Breast epithelium (tissue), 4 donors: ENCODE results near the gene FAM227B. TPM values are rescaled to one million over a fixed set of nuclear protein-coding genes. Genes with fewer than 3 reads are reported as not detected.

Experiments used
- DNase-seq, 2 donors: peaks; one replicate each; pipeline ENCODE4 v3.0.0-alpha.2; 2019; ENCODE audit warnings: low spot score in 2 of 2
- H3K27ac ChIP-seq, 2 donors: fragments of 200-600 bp; sonication (generic) in 1 of 2; one replicate each; pipeline ENCODE4 v1.5.1; 2016 to 2019; ENCODE audit warnings: mild to moderate bottlenecking in 1 of 2
- H3K27me3 ChIP-seq, 2 donors: fragments of 200-600 bp; sonication (generic) in 1 of 2; one replicate each; pipeline versions ENCODE4 v1.5.1 to v1.6.0; 2017 to 2019; ENCODE audit warnings: control low read depth in 1 of 2, mild to moderate bottlenecking in 1 of 2
- H3K36me3 ChIP-seq: fragments of 200-600 bp; one replicate; pipeline ENCODE4 v1.5.1; 2019
- H3K4me1 ChIP-seq, 2 donors: fragments of 200-600 bp; sonication (generic); one replicate each; pipeline ENCODE4 v1.5.1; 2016 to 2019; ENCODE audit warnings: control low read depth in 1 of 2
- H3K4me3 ChIP-seq, 3 donors: fragments of 200-600 bp; sonication (generic); 1 replicate in 2 of 3; 2 replicates in 1 of 3; pipeline ENCODE4 v1.5.1; 2016 to 2019; ENCODE audit warnings: mild to moderate bottlenecking in 3 of 3, moderate library complexity in 2 of 3
- H3K9me3 ChIP-seq, 2 donors: fragments of 200-600 bp; sonication (generic) in 1 of 2; one replicate each; pipeline ENCODE4 v1.5.1; 2016 to 2019; ENCODE audit warnings: control low read depth in 1 of 2
- POLR2A ChIP-seq: fragments of 450-650 bp; IDR thresholded peaks from one replicate; pipeline ENCODE4 v1.6.1; 2016; ENCODE audit warnings: antibody characterized with exemption, mild to moderate bottlenecking, moderate library complexity
- POLR2AphosphoS5 ChIP-seq, 3 donors: sonication (generic); formaldehyde crosslinking; IDR thresholded peaks; one replicate each; pipeline ENCODE4 v1.6.1; 2017; ENCODE audit warnings: antibody characterized with exemption in 3 of 3
- intact Hi-C: fragments of 100-400 bp; cut with DNase I; formaldehyde crosslinking; loops from one replicate; pipeline ENCODE4 v1.15.1; 2023; ENCODE audit warnings: low total_unique reads
- total RNA-seq, 3 donors: library from RNA; depleted of rRNA; stranded (reverse); fragments of >200 nt; gene quantifications; one replicate each; pipeline ENCODE4 v1.1.0, GENCODE V29; 2016
- TF ChIP-seq, protein P1 (sequence below), 3 donors: fragments of 450-650 bp; IDR thresholded peaks; one replicate each; pipeline ENCODE4 v1.5.1; 2016 to 2017; ENCODE audit warnings: antibody characterized with exemption in 3 of 3, mild to moderate bottlenecking in 3 of 3, moderate library complexity in 3 of 3

The FAM227B gene
- total RNA-seq, 3 donors from 2014 or later: 1.3 to 13.0 (median 4.9) TPM

DNA sequence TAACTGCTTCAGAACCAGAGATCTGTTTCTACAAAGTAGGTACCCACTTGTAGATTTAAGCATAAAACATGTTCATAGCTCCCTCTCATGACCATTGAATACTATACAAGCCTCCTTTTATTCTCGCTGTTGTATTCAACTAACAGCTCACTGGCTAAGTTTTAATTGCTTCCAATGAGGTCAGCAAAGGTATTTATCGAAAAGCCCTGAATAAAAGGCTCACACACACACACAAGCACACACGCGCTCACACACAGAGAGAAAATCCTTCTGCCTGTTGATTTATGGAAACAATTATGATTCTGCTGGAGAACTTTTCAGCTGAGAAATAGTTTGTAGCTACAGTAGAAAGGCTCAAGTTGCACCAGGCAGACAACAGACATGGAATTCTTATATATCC lies 197.6 kb downstream of the FAM227B start, which contains the start of gene FGF7:
FGF7 (plus strand) TSS at position 222 of the 400 bp plus-strand sequence. CDS start 1,056 bp downstream, outside the sequence.
- H3K27ac ChIP-seq: peak within 1 kb of the TSS; percentile 17 to 76
- H3K4me3 ChIP-seq: peak within 1 kb of the TSS; percentile 35 to 67 (median 39)
- H3K36me3 ChIP-seq: no peaks in the 10 kb centered on the region
- no peak for TF ChIP-seq POLR2AphosphoS5 (IDR thresholded peaks at IDR 0.05)
- peak; percentile 29 for TF ChIP-seq POLR2A
- DNase-seq: no peak
- no peaks in the 10 kb centered on the region for H3K9me3 ChIP-seq
- intact Hi-C loops: no loop called here
- H3K4me1 ChIP-seq: no peaks in the 10 kb centered on the region
- H3K27me3 ChIP-seq: no peaks in the 10 kb centered on the region

DNA sequence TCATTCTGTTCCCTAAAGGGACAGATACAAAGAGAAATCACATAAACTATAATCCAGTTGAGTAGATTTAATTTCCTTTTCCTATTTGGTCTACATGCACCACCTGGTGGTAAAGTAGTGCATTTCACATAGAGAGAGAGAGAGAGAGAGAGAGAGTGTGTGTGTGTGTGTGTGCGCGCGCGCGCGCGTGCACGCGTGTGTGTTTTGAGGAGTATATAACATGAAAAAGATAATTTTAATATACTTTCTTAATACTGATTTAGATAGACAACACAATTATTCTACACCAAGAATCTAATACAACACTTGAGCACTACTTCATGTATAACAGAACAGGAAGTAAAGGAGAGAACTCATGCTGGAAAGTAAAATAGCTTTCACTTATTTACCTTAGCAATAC lies 198.6 kb downstream of the FAM227B start:
- TF ChIP-seq POLR2A (no peak), POLR2AphosphoS5 (IDR thresholded peaks at IDR 0.05) (no peak)
- TF ChIP-seq, protein P1, sequence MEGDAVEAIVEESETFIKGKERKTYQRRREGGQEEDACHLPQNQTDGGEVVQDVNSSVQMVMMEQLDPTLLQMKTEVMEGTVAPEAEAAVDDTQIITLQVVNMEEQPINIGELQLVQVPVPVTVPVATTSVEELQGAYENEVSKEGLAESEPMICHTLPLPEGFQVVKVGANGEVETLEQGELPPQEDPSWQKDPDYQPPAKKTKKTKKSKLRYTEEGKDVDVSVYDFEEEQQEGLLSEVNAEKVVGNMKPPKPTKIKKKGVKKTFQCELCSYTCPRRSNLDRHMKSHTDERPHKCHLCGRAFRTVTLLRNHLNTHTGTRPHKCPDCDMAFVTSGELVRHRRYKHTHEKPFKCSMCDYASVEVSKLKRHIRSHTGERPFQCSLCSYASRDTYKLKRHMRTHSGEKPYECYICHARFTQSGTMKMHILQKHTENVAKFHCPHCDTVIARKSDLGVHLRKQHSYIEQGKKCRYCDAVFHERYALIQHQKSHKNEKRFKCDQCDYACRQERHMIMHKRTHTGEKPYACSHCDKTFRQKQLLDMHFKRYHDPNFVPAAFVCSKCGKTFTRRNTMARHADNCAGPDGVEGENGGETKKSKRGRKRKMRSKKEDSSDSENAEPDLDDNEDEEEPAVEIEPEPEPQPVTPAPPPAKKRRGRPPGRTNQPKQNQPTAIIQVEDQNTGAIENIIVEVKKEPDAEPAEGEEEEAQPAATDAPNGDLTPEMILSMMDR (IDR thresholded peaks at IDR 0.05): peak; percentile 90 to 98 (median 95)
- Histone ChIP-seq H3K27me3 (no peaks in the 10 kb centered on the region), H3K36me3 (no peaks in the 10 kb centered on the region), H3K9me3 (no peaks in the 10 kb centered on the region), H3K27ac (peak overlapping the region in 1 of 2 donors; percentile 76), H3K4me3 (peak overlapping the region; percentile 23 to 67 (median 35)), H3K4me1 (no peaks in the 10 kb centered on the region)
- intact Hi-C loops: no loop called here
- no peak for DNase-seq

DNA sequence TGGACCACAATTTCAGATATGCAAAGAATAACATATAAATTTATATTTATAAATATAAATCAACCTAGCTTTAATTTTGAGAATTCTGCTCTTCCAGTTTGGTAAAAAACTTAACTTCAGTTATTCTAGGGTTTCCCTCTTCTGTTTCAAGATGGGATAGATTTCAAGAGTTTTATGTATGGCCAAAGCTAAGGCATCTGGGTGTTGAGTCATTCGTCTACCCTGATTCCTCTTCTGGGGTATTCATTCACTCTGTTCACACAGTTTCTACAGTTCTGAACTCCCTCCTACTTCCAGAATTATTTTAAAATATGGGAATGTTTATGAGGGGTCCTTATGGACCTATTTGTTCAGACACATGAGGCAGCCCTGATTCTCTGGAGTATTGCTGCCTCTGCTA lies 201.8 kb downstream of the FAM227B start:
- intact Hi-C loops: no loop called here
- Histone ChIP-seq H3K36me3 (no peaks in the 10 kb centered on the region), H3K4me1 (no peaks in the 10 kb centered on the region), H3K27me3 (no peaks in the 10 kb centered on the region), H3K4me3 (no peak overlapping the region), H3K27ac (no peak overlapping the region), H3K9me3 (no peaks in the 10 kb centered on the region)
- no peak for DNase-seq
- TF ChIP-seq, protein P1 (IDR thresholded peaks at IDR 0.05): no peak
- TF ChIP-seq POLR2A (no peak), POLR2AphosphoS5 (IDR thresholded peaks at IDR 0.05) (no peak)

DNA sequence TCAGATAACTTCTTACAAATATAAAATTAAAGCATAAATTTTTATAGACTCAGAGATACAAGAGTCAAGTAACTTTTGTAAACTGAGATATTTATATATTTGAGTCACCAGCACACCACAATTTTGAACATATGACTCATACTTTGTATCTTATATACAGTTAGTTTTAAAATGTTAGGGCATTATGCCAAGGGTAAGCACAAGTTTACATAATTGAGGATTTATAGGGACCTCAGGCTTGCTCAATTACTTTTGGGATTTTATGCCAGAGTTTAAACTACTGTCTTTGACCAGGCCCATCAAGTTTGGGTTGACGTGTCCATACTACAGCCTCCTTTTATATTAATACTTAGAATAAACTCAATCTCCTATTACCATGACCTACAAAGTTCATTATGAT lies 205.0 kb downstream of the FAM227B start:
- no peaks in the 10 kb centered on the region for H3K4me1 ChIP-seq
- no peak for DNase-seq
- no peaks in the 10 kb centered on the region for H3K27me3 ChIP-seq
- no peak overlapping the region for H3K27ac ChIP-seq
- TF ChIP-seq, protein P1 (IDR thresholded peaks at IDR 0.05): no peak
- no peaks in the 10 kb centered on the region for H3K9me3 ChIP-seq
- H3K4me3 ChIP-seq: no peak overlapping the region
- H3K36me3 ChIP-seq: no peaks in the 10 kb centered on the region
- intact Hi-C loops: no loop called here

DNA sequence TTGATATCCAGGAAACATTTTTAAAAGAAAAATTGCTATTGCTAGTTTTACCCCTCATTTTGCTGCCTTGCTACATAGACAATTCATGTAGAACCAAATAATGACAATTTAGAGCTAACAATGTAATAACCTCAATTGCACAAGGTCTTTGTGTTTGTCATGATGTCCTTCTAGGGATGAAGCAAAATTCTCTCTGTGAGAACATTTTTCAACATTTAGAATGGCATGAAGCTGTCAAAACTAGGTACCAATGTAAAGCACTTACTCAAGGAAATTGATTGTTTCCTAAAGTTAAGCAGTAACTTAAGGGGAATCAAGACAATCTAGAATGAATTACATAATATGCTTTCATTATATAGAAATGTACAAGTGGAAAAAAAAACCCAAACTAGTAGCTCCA lies 205.5 kb downstream of the FAM227B start:
- intact Hi-C loops: no loop called here
- no peak overlapping the region for H3K4me3 ChIP-seq
- no peaks in the 10 kb centered on the region for H3K4me1 ChIP-seq
- H3K27ac ChIP-seq: no peak overlapping the region
- no peaks in the 10 kb centered on the region for H3K36me3 ChIP-seq
- no peak for DNase-seq
- no peaks in the 10 kb centered on the region for H3K27me3 ChIP-seq
- H3K9me3 ChIP-seq: no peaks in the 10 kb centered on the region
- TF ChIP-seq, protein P1 (IDR thresholded peaks at IDR 0.05): no peak
- no peak for TF ChIP-seq POLR2A
- no peak for TF ChIP-seq POLR2AphosphoS5 (IDR thresholded peaks at IDR 0.05)

DNA sequence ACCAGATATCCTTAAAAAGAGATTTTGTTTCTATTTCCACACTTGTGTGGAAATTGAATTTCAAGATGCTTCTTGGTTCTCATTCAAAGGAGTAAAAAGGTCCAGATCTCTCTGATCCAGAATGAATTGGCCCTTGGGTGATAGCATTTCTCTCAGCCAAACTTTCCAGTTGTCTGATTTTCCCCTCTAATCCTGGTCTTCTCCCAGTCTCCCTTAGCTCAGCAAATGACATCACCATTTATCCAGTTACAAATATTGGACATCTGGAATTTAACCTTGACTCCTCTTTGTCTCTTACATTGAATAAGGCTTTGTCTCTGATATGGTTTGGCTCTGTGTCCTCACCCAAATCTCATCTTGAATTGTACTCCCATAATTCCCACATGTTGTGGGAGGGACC lies 207.8 kb downstream of the FAM227B start:
- H3K9me3 ChIP-seq: no peaks in the 10 kb centered on the region
- DNase-seq: no peak
- TF ChIP-seq, protein P1 (IDR thresholded peaks at IDR 0.05): no peak
- no peak for TF ChIP-seq POLR2AphosphoS5 (IDR thresholded peaks at IDR 0.05)
- TF ChIP-seq POLR2A: no peak
- intact Hi-C loops: no loop called here
- no peaks in the 10 kb centered on the region for H3K4me1 ChIP-seq
- H3K27ac ChIP-seq: no peak overlapping the region
- no peaks in the 10 kb centered on the region for H3K27me3 ChIP-seq
- no peaks in the 10 kb centered on the region for H3K36me3 ChIP-seq
- no peak overlapping the region for H3K4me3 ChIP-seq
